Tibial nerve (tissue), 3 donors: ENCODE measurements around the gene PARD3B.

Source experiments
- POLR2A ChIP-seq, 2 donors: fragments of 450-650 bp; IDR thresholded peaks; one replicate each; pipeline ENCODE4 v1.6.1; 2017; ENCODE audit warnings: antibody characterized with exemption in 2 of 2, mild to moderate bottlenecking in 2 of 2, moderate library complexity in 2 of 2
- TF ChIP-seq, protein P1 (sequence below), 5 experiments: fragments of 200-600 bp in 3 of 5; fragments of 450-650 bp in 2 of 5; sonication (generic) in 3 of 5; IDR thresholded peaks; one replicate each; pipeline ENCODE4 v1.5.1; 2016 to 2019; ENCODE audit warnings: antibody characterized with exemption in 5 of 5, mild to moderate bottlenecking in 3 of 5, moderate library complexity in 2 of 5

DNA sequence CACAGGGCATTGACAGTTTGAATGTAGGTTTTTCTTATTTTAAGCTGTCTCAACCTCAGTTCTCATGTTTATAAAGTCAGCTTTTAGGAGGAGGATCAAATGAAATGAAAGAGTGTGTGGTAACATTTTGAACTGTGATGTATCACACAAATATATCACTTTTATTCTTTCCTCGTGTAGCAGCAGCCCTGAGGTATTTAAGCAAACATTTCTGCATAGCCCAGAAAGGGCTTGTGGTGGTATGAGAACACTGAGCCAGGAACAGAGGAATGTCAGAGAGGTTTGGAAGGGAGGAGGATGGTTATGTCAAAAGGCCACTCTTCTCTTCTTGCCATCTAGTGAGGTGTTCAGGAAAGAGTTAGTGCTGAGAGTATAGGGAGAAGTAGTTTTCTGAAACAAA lies 150.2 kb downstream of the PARD3B start:
- no peak for TF ChIP-seq POLR2A (IDR thresholded peaks at IDR 0.05)
- TF ChIP-seq, protein P1, sequence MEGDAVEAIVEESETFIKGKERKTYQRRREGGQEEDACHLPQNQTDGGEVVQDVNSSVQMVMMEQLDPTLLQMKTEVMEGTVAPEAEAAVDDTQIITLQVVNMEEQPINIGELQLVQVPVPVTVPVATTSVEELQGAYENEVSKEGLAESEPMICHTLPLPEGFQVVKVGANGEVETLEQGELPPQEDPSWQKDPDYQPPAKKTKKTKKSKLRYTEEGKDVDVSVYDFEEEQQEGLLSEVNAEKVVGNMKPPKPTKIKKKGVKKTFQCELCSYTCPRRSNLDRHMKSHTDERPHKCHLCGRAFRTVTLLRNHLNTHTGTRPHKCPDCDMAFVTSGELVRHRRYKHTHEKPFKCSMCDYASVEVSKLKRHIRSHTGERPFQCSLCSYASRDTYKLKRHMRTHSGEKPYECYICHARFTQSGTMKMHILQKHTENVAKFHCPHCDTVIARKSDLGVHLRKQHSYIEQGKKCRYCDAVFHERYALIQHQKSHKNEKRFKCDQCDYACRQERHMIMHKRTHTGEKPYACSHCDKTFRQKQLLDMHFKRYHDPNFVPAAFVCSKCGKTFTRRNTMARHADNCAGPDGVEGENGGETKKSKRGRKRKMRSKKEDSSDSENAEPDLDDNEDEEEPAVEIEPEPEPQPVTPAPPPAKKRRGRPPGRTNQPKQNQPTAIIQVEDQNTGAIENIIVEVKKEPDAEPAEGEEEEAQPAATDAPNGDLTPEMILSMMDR (IDR thresholded peaks at IDR 0.05) = no peak
